Suppressor macrophage treated with lipopolysaccharide for 4 hours (primary cell): ENCODE results near the gene HPSE2.
A peak's percentile ranks its signal among the peaks of the same experiment; 100 is the strongest.

Experiments used
- DNase-seq: peaks from one replicate; pipeline ENCODE4 v3.0.0-alpha.2; 2020

HPSE2 gene

DNA sequence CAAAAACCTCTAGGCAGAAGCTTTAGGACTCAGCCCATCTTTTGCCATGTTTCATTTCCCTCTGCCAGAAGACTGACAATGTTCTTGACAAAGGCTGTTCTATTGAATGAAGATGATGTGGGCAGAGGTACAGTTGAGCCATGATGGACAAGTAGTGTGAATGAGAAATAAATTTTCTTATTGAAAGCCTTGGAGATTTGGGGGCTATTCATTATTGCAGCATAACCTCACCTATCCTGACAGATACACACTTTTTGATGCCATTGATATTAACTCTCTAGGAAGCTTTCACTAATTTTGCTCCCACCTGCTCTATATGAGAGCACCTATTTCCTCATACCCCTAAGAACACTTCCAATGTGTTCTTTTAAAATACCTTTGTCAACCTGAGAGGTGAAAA, 752.0 kb downstream of the HPSE2 start:
- no peak for DNase-seq

DNA sequence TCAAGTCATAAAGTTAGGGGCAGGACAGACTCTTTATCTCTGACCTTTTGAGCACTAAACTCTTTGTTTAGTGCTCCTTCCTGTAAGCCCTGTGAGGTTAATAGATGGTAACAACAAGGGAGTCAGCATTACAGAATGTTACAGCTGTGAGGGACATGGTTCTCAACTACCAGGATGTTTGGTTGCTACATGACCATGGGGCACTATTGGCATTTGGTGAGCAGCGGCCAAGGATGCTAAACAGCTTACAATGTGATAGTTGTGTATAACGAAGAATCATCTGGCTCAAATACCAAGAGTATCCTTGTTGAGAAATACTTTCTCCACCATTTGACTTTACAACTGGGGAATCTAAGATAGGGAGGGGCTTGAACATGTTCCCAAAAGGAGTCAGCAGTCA, 753.6 kb downstream of the HPSE2 start:
- DNase-seq, result no peak

DNA sequence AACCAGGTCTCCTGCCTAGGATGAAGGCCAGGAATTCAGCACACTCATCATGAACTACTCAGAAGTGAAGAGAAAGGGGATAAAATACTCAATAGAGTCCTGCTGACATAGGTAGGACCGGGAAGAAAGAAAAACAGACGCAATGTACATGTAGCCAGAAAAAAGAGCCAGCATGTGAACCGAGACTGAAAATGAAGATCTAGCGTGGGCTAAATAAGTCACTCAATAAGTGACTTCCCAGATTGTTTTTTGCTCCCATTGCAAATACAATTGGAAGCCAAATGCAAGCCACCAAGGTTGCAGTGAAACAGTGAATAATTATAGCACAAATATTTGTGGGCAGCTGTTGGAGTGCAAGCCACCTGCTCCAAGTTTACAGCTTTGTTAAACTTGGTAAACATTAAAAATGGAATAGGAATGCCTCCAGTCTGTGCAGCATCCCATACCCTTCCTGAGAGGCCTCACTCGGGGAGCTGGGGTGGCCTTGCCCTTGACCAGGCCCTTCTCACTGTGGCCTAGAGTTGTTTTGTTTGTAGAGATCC, 754.2 kb downstream of the HPSE2 start:
- no peak for DNase-seq

GRCh38 chr10:98478430-98479222, 757.0 kb downstream of the HPSE2 start:
- no peak for DNase-seq

GRCh38 chr10:98477861-98478260, 757.8 kb downstream of the HPSE2 start:
- DNase-seq, result no peak

DNA sequence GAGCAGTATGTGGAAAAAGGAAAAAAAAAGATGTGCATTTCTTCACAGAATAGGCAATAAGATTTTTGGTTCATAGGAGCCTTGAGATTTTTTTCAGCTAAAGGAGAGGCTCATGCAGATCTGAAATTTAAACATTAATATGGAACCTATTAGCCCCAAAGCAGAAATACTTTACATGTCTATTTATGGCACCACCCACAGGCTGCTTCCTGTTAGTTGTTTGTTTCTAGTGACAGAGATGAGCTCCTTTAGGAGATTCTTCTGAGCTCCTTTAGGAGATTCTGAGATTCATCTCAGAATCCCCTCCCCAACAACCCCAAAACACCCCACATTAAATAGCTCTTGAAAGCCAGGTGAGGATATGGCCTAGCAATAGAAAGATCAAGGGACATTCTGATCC, 761.0 kb downstream of the HPSE2 start:
- DNase-seq, result no peak

DNA sequence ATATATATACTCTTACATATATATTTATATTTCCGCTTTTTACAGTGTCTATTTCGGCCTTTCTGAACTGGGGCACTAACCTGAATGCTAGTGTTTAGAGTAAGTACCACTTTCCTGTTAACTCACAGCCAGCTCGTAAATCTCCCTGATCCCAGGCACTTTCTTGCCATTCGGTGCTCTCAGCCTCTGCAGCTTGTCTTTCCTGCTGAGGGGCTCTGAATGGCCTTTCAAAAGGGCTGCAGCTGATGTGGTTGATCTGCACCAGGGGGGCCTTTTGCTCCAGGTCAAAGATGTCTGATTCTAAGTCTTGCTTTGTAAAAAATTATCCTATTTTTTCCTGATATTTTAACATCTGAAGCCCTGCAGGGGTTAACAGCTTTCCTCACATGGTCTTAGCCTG, 763.5 kb downstream of the HPSE2 start:
- no peak for DNase-seq

DNA sequence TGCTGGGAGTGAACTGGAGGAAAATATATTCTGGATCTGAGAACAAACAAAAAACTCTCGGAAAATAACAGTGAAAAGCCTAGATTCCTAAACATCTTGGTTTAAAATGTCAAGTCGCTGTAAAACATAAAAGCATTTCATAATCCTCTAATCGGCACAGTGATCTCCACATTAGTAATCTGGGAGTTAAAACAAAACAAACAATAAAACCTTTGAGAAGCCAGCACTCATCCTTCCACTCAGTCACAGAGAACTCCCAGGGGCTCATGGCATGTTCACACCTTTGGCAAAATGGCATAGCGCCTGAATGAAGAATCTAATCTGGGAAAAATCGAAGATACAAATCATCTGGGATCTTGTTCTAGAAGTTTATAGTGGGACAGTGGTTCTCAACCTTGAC, 764.8 kb downstream of the HPSE2 start:
- no peak for DNase-seq

DNA sequence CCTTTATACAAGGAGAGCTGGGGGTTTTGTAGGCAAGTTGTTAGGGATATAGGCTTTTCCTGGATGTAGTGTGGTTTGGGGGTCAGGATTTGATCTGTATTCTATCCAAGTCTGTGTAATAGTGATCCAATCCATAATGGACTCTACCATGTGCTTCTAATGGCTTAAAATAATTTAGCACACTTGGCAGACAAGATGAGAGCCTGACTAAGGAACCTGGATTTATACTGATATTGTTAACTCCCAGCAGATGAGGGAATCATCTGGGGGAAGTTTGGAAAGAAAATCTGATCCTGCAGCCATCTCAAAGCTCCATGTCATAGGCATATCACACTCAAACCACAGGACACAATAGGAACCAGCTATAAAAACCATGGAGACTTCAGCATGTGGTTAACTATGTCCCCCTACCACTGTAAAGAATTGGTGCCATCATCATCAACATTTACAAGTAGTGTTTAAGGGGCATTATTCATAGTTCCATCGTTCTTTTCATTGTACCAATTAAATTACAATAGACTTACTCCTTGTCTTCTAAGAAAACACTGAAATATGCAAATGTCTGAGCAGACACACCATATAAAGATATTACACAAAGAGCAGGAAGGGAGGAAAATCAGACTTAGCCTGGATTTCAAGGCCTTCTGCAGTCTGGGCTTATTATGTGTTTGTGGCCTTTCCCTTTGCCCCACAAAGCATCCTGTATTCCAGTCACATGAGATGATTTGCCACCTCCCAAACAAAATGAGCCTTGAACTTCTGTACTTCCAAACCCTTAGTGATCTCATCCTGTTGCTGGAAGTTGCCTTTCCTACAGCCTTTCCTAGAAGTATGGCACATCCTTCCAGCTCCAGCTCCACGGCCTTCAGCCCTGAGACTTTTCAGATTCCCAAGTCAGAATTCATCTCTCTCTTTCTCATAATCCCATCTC, 766.4 kb downstream of the HPSE2 start:
- no peak for DNase-seq

- DNase-seq, result peak; percentile 89
Observed at GRCh38 chr10:98467506-98468318, 767.9 kb downstream of the HPSE2 start.

DNA sequence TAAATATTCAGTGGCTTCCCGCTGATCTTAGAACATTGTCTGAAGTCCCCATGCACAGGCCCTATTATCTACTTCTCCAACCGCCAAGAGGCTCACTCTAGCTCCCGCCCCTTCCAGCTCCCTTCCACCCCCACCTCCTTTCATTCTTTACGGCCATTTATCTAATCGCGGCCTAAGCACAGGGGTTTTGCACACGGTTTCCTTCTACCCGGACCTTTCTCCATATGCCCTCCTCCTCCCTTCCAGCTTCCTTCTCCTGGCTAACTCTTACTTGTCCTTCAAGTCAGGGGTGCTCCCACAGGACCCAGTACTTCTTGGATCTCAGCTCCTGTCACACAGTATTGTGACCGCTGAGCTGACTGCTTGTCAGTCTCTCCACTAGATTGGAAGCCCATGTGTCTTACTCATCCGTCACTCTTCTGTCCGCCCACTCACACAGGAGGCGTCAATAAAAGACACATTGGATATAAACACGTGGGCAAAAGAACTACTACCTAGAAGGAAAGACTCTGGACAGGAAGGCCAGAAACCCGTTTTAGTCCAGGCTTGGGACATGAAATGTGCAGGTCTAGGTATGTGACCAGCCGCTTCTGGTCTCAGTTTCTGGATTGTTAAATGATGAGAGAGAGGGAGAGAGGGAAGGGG, 768.7 kb downstream of the HPSE2 start:
- DNase-seq, result no peak

GRCh38 chr10:98465866-98466265, 769.8 kb downstream of the HPSE2 start:
- DNase-seq, result no peak

- DNase-seq, result peak; percentile 64
Observed at GRCh38 chr10:98463976-98464754, 771.5 kb downstream of the HPSE2 start.

DNA sequence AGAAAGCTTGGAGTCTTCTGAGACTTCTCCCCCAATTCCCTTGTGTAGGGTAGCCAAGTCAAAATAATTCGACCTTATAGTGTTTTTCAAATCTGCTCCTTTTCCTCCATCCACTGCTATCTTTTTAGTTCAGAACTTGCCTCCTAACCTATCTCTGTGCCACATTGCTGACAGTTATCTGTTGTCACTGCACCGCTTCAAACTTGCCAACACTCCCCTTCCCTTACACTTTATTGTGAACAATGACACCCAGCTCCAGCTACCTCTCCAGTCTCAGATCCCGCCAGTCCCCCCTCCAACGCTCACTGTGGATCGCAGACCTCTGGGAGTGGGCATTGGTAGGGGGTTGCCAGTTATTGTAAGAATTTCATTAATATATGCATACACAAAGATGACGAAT, 772.6 kb downstream of the HPSE2 start:
- no peak for DNase-seq

GRCh38 chr10:98461500-98461842, 774.2 kb downstream of the HPSE2 start:
- DNase-seq, result no peak

GRCh38 chr10:98460837-98461499, 774.7 kb downstream of the HPSE2 start:
- peak; percentile 84 for DNase-seq

DNA sequence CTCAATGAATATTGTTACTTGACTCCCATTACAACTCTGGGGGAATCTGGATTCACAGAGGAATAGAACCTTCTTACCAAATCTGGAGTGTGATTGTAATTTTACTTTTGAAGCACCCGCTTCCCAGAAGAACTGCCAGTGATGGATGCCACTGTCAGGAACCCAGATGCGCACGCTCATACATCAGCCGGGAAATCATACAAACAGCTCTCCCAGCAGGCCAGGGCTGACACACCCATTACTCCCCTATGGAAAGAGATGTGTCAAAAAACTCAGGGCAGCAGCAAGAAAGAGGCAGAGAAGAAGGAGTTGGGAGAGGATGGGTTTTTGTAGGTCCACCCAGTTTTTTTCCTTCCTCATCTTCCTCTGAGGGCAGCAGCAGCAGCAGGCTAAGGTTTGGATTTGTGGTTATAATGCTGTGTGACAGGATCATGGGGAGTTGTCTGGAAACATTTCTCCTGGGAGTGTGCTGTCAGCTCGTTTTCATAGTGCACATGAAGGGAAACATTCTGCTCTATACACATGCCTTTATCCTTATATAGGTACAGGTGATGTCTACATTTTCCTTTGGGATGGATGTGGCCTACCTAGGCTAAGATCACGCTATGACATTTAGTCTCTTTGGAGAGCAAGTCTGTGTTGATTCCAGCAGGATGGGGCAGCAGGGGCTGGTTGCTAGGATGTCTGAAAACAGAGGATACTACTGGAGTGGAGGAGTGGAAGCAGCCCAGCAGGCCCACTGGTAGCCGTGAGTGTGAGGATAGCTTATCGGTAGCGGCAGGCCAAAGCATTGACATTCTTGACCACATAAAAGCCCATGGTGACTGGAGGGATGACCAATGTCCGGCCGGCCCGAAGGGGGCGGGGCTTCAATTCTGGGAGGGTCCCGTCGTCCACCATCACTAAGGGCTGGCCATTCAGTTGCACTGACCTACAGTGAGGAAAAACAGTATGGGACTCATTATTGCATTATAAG, 776.6 kb downstream of the HPSE2 start:
- no peak for DNase-seq

DNA sequence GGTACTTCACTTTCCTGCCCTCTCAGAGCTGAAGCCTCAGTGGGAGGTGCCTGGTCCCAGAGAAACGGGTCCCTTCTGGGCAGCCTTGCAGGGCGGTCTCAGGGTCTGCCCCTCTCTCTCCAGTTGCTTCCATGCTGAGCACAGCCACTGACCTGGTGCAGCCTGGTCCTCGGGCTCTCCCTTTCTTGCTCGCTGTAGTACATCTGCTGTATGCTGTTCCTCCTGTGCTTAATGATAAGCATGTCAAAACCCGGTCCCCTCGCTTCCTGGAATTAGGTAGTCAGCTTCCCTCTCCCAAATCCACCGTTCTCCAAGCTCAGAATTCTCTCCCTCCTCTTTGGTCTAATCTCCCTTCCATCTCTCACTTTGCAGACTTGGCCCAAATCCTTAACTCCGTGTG, 777.9 kb downstream of the HPSE2 start:
- DNase-seq, result no peak

- DNase-seq, result no peak
Observed at GRCh38 chr10:98456686-98457482, 778.8 kb downstream of the HPSE2 start.
